Neuronal stem cell (in vitro differentiated cells): Measurements from ENCODE around the gene DLG2.
"Not testable (repeated sequence)": the region's sequence is repeated elsewhere in the genome, so short reads cannot be mapped to it uniquely, and the experiment has no call there.

Source experiments
- DNase-seq: peaks from one replicate; pipeline ENCODE4 v3.0.0-alpha.2; 2013; ENCODE audit warnings: low spot score
- H2AFZ ChIP-seq: one replicate; pipeline ENCODE4 v1.6.1; 2013; ENCODE audit warnings: mild to moderate bottlenecking, low read length, inconsistent platforms
- H2AK5ac ChIP-seq: 2 replicates; pipeline ENCODE4 v1.6.1; 2013; ENCODE audit warnings: low read depth, mild to moderate bottlenecking, inconsistent platforms, low read length, moderate library complexity, mixed read lengths
- H2BK120ac ChIP-seq: 2 replicates; pipeline ENCODE4 v1.6.1; 2013; ENCODE audit warnings: low read depth, mild to moderate bottlenecking, inconsistent platforms, low read length, moderate library complexity, mixed read lengths
- H2BK12ac ChIP-seq: one replicate; pipeline ENCODE4 v1.6.1; 2013; ENCODE audit warnings: low read length, inconsistent platforms
- H2BK15ac ChIP-seq: 2 replicates; pipeline ENCODE4 v1.6.1; 2013; ENCODE audit warnings: mild to moderate bottlenecking, low read length, inconsistent platforms, mixed read lengths
- H2BK5ac ChIP-seq: one replicate; pipeline ENCODE4 v1.6.1; 2013; ENCODE audit warnings: inconsistent platforms, mild to moderate bottlenecking, low read length, moderate library complexity
- H3K14ac ChIP-seq: one replicate; pipeline ENCODE4 v1.6.1; 2013; ENCODE audit warnings: low read length, inconsistent platforms
- H3K18ac ChIP-seq: 2 replicates; pipeline ENCODE4 v1.6.1; 2013; ENCODE audit warnings: low read length, inconsistent platforms
- H3K23ac ChIP-seq: 2 replicates; pipeline ENCODE4 v1.6.1; 2013; ENCODE audit warnings: low read depth, mild to moderate bottlenecking, mixed read lengths, low read length, inconsistent platforms; ENCODE audit not compliant: poor library complexity
- H3K27ac ChIP-seq: replicated peaks from 3 replicates; pipeline ENCODE4 v1.5.1; 2013; ENCODE audit warnings: low read length, inconsistent platforms
- H3K27me3 ChIP-seq, 3 experiments: 2 replicates each; pipeline ENCODE4 v1.6.1; 2013; ENCODE audit warnings: low read length in 3 of 3, mild to moderate bottlenecking in 2 of 3, inconsistent platforms in 1 of 3, low read depth in 1 of 3, mixed read lengths in 1 of 3, moderate library complexity in 1 of 3; ENCODE audit not compliant: control insufficient read depth in 3 of 3, insufficient read depth in 3 of 3
- H3K36me3 ChIP-seq, 2 donors: replicated peaks in 1 of 2; 2 replicates each; pipeline ENCODE4 v1.6.1; 2013; ENCODE audit warnings: low read length in 2 of 2; ENCODE audit not compliant: control insufficient read depth in 2 of 2, insufficient read depth in 2 of 2
- H3K4ac ChIP-seq: 2 replicates; pipeline ENCODE4 v1.6.1; 2013; ENCODE audit warnings: inconsistent platforms, mild to moderate bottlenecking, low read length, moderate library complexity
- H3K4me1 ChIP-seq, 2 donors: 1 replicate in 1 of 2; 2 replicates in 1 of 2; pipeline ENCODE4 v1.6.1; 2013; ENCODE audit warnings: low read length in 2 of 2, low read depth in 1 of 2; ENCODE audit not compliant: control insufficient read depth in 2 of 2, insufficient read depth in 1 of 2
- H3K4me2 ChIP-seq: one replicate; pipeline ENCODE4 v1.6.1; 2013; ENCODE audit warnings: mild to moderate bottlenecking, low read length, inconsistent platforms; ENCODE audit not compliant: insufficient read depth, poor library complexity, severe bottlenecking
- H3K4me3 ChIP-seq, 2 donors: 2 replicates each; pipeline ENCODE4 v1.5.1; 2013; ENCODE audit warnings: low read length in 2 of 2, mild to moderate bottlenecking in 2 of 2, inconsistent platforms in 1 of 2, moderate library complexity in 1 of 2
- H3K79me1 ChIP-seq: one replicate; pipeline ENCODE4 v1.6.1; 2013; ENCODE audit warnings: low read depth, mild to moderate bottlenecking, inconsistent platforms, low read length, moderate library complexity
- H3K9ac ChIP-seq: one replicate; pipeline ENCODE4 v1.6.1; 2013; ENCODE audit warnings: mild to moderate bottlenecking, low read depth, low read length, inconsistent platforms; ENCODE audit not compliant: poor library complexity
- H3K9me3 ChIP-seq, 2 donors: replicated peaks in 1 of 2; 2 replicates each; pipeline versions ENCODE3 to v1.6.1; 2013; ENCODE audit warnings: low read length in 2 of 2, mild to moderate bottlenecking in 2 of 2, inconsistent platforms in 1 of 2, low read depth in 1 of 2, mixed read lengths in 1 of 2, moderate library complexity in 1 of 2; ENCODE audit not compliant: control insufficient read depth in 2 of 2, insufficient read depth in 1 of 2
- H4K8ac ChIP-seq: one replicate; pipeline ENCODE4 v1.6.1; 2013; ENCODE audit warnings: low read depth, mild to moderate bottlenecking, inconsistent platforms, low read length, moderate library complexity
- H4K91ac ChIP-seq: one replicate; pipeline ENCODE4 v1.6.1; 2013; ENCODE audit warnings: low read length, low read depth, mild to moderate bottlenecking, inconsistent platforms; ENCODE audit not compliant: poor library complexity
- WGBS, 2 donors: extraction: QIAGEN DNeasy Blood & Tissue Kit; methylation state at CpG; one replicate each; pipeline ENCODE4 v1.1.7; 2013; ENCODE audit warnings: missing lambda C conversion rate in 2 of 2, mixed read lengths in 1 of 2; ENCODE audit not compliant: insufficient read length in 2 of 2, insufficient replicate concordance in 1 of 2; ENCODE audit errors: extremely low coverage in 2 of 2; 5-methylcytosine and 5-hydroxymethylcytosine counted together

Gene DLG2

DNA sequence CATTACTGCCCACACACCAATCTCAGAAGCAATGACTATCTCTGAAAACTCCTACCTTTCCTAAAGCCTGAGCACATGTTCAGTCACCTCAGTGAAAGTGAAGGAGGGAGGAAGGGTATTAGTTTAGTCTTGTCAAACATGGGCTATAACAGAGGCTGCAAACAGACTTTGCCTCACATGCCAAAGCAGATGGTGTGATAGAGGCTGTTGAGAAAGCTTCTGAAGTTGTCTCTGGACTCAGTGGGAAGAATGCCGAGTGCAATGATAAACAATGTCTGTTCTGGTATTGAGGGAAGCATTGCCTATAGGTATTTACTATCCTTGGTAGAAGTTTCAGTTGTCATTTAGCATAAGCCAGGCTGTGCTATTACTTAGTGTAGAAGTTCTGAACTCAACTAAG is 2026.5 kb downstream of the DLG2 start:
- H2AFZ ChIP-seq, result no peak overlapping the region
- no peak overlapping the region for H2AK5ac ChIP-seq
- H2BK5ac ChIP-seq, result no peak overlapping the region
- H2BK15ac ChIP-seq, result no peak overlapping the region
- H2BK12ac ChIP-seq, result no peak overlapping the region
- no peaks in the 10 kb centered on the region for H3K36me3 ChIP-seq
- H3K18ac ChIP-seq, result no peak overlapping the region
- no CpG with 5 or more reads among the region's 1 CpG for WGBS, 2 donors
- H3K4me2 ChIP-seq, result no peak overlapping the region
- H3K27ac ChIP-seq, result no peak overlapping the region
- H3K23ac ChIP-seq, result no peak overlapping the region
- no peak overlapping the region for H3K4ac ChIP-seq
- no peak for DNase-seq
- H2BK120ac ChIP-seq, result no peak overlapping the region
- no peak overlapping the region for H3K9ac ChIP-seq
- no peak overlapping the region for H4K8ac ChIP-seq
- H3K79me1 ChIP-seq, result no peaks in the 10 kb centered on the region
- H3K9me3 ChIP-seq, result no peaks in the 10 kb centered on the region
- H3K14ac ChIP-seq, result no peak overlapping the region
- no peak overlapping the region for H4K91ac ChIP-seq
- H3K4me3 ChIP-seq, result no peak overlapping the region
- H3K27me3 ChIP-seq, result no peaks in the 10 kb centered on the region
- H3K4me1 ChIP-seq, result no peaks in the 10 kb centered on the region

DNA sequence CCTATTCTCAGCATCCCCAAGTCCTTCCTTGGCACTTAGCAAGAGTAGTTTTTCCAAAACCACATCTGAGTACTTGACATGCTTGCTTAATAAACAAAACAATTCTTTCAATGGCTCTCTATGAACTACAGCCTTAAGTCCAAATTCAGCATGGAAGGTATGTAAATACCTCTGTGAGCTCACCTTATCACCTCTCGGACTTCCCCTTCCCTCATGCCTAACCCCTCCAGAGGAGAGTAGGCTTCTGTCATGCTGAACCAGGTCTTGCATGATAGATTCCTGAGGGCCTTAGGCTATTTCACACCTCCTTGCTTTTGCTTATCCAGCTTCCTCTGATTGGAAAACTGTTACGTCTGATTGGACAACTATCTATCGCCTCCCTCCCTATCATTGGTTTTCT is 2028.1 kb downstream of the DLG2 start:
- H3K36me3 ChIP-seq, result no peaks in the 10 kb centered on the region
- H3K9ac ChIP-seq, result no peak overlapping the region
- no peak overlapping the region for H3K18ac ChIP-seq
- H2AFZ ChIP-seq, result no peak overlapping the region
- no peaks in the 10 kb centered on the region for H3K4me1 ChIP-seq
- H3K4me3 ChIP-seq, result no peak overlapping the region
- no peak overlapping the region for H2AK5ac ChIP-seq
- no peak overlapping the region for H2BK15ac ChIP-seq
- no peak overlapping the region for H4K91ac ChIP-seq
- no peak overlapping the region for H4K8ac ChIP-seq
- no peak overlapping the region for H2BK5ac ChIP-seq
- no CpG with 5 or more reads among the region's 3 CpGs for WGBS, 2 donors
- H3K27ac ChIP-seq, result no peak overlapping the region
- no peaks in the 10 kb centered on the region for H3K79me1 ChIP-seq
- H2BK120ac ChIP-seq, result no peak overlapping the region
- DNase-seq, result no peak
- H3K9me3 ChIP-seq, result no peaks in the 10 kb centered on the region
- H3K14ac ChIP-seq, result no peak overlapping the region
- no peak overlapping the region for H3K4me2 ChIP-seq
- no peak overlapping the region for H3K23ac ChIP-seq
- no peak overlapping the region for H2BK12ac ChIP-seq
- no peak overlapping the region for H3K4ac ChIP-seq
- no peaks in the 10 kb centered on the region for H3K27me3 ChIP-seq

DNA sequence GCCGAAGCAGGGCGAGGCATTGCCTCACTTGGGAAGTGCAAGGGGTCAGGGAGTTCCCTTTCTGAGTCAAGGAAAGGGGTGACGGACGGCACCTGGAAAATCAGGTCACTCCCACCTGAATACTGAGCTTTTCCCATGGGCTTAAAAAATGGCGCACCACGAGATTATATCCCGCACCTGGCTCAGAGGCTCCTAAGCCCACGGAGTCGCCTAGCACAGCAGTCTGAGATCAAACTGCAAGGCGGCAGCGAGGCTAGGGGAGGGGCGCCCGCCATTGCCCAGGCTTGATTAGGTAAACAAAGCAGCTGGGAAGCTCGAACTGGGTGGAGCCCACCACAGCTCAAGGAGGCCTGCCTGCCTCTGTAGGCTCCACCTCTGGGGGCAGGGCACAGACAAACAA is 2039.3 kb downstream of the DLG2 start:
- not testable (repeated sequence) for H4K8ac ChIP-seq, H2BK120ac ChIP-seq, H2BK12ac ChIP-seq, H3K18ac ChIP-seq, H3K14ac ChIP-seq, H2BK5ac ChIP-seq, H3K27me3 ChIP-seq, H3K4me2 ChIP-seq, H3K4ac ChIP-seq, H3K4me1 ChIP-seq, H3K79me1 ChIP-seq, H3K9me3 ChIP-seq, H3K27ac ChIP-seq, DNase-seq, H4K91ac ChIP-seq, H2BK15ac ChIP-seq, H2AK5ac ChIP-seq, H3K23ac ChIP-seq, H3K9ac ChIP-seq, H2AFZ ChIP-seq, H3K36me3 ChIP-seq, H3K4me3 ChIP-seq
- no CpG with 5 or more reads among the region's 14 CpGs for WGBS, 2 donors

DNA sequence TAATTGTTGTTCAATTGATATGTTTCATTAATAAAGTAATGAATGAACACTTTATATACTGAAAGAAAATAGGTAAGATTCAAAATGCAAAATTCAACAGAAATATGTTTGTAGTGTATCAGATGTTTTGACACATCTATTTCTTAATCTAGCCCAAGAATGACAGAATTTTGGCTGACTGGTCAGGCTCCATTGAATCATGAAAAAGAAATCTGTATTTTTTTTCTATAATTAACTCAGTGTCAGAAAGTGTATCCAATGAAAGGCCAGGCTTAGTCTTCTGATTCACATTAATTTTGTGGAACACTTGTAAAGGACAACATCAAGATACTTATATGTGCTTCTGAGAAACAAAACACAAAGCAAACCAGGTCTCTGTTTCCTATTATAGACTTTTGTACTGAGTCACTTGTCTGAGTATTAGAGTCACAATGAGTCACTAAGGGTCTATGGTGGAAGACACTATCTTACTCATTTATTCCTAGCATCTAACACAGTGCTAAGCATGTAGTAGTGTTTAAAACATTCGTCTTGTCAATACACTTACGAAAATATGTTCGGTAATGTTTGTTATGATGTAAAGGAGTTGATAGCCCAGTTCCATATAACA is 2043.3 kb downstream of the DLG2 start:
- Histone ChIP-seq H3K4me3 (no peak overlapping the region), H3K27ac (no peak overlapping the region), H3K14ac (no peak overlapping the region), H3K18ac (no peak overlapping the region), H3K9me3 (no peaks in the 10 kb centered on the region), H4K8ac (no peak overlapping the region), H2AFZ (no peak overlapping the region), H3K4ac (no peak overlapping the region), H2AK5ac (no peak overlapping the region), H2BK15ac (no peak overlapping the region), H3K23ac (no peak overlapping the region), H3K79me1 (no peaks in the 10 kb centered on the region), H3K27me3 (no peaks in the 10 kb centered on the region), H4K91ac (no peak overlapping the region), H3K4me2 (no peak overlapping the region), H2BK12ac (no peak overlapping the region), H2BK120ac (no peak overlapping the region), H2BK5ac (no peak overlapping the region), H3K36me3 (no peaks in the 10 kb centered on the region), H3K9ac (no peak overlapping the region), H3K4me1 (no peaks in the 10 kb centered on the region)
- WGBS, 2 donors, result no CpG with 5 or more reads among the region's 3 CpGs
- no peak for DNase-seq
